Measurements from ENCODE around the gene RYR2. TPM values are rescaled to one million over a fixed set of nuclear protein-coding genes. Genes with fewer than 3 reads are reported as not detected.
A peak's percentile ranks its signal among the peaks of the same experiment; 100 is the strongest.

RYR2 gene
- total and polyA plus RNA-seq, 2 of the 8 experiments (the other 6 are each of a cell fraction or from before 2014, with no cell fraction given) = 1.3 to 4.4 TPM

GRCh38 chr1:237041795-237042525 is at the start of gene RYR2 (continued):
- TF ChIP-seq CHD1 (IDR thresholded peaks at IDR 0.05; ENCODE audit: low read depth, low read length) (no peak), POU5F1 (IDR thresholded peaks at IDR 0.05; ENCODE audit: low read depth, low read length) (no peak), TEAD4 (IDR thresholded peaks at IDR 0.05; ENCODE audit: low read depth, low read length) (peak; percentile 2; the same call in 1 of the 2 replicates), POLR2AphosphoS5 (IDR thresholded peaks at IDR 0.05; ENCODE audit: low read depth, low read length) (peak; percentile 74), SP1 (IDR thresholded peaks at IDR 0.05; ENCODE audit: low read depth, low read length) (0 out of 2 replicates have a peak, but pooled peaks have one; percentile 15), HDAC6 (IDR thresholded peaks at IDR 0.05; ENCODE audit: low read depth, low read length) (no peak), KDM5A (IDR thresholded peaks at IDR 0.05; ENCODE audit: low read length) (no peak), EZH2 (IDR thresholded peaks at IDR 0.05; ENCODE audit: low read depth, low read length, severe bottlenecking) (no peak), TBP (IDR thresholded peaks at IDR 0.05; ENCODE audit: low read depth, low read length) (peak; percentile 81), SIN3A (conservative IDR thresholded peaks at IDR 0.05 in 1 of 2, IDR thresholded peaks at IDR 0.05 in 1 of 2; ENCODE audit: low read depth in 1 of 2, low read length in 2 of 2) (peak; percentile 22 to 75; a peak in 1 of 4 replicates), NRF1 (IDR thresholded peaks at IDR 0.05; ENCODE audit: low read depth, low read length) (no peak), CEBPB (IDR thresholded peaks at IDR 0.05; ENCODE audit: low read depth, low read length) (peak; percentile 99), RXRA (IDR thresholded peaks at IDR 0.05; ENCODE audit: insufficient read depth, low read depth, low read length) (no peak), JUN (IDR thresholded peaks at IDR 0.05; ENCODE audit: low read depth, low read length) (no peak), SP2 (IDR thresholded peaks at IDR 0.05; ENCODE audit: low read length) (no peak), RBBP5 (IDR thresholded peaks at IDR 0.05; ENCODE audit: borderline replicate concordance, low read depth, low read length) (no peak), E2F6 (IDR thresholded peaks at IDR 0.05) (no peak), BRCA1 (IDR thresholded peaks at IDR 0.05; ENCODE audit: low read depth, low read length) (no peak), BCL11A (IDR thresholded peaks at IDR 0.05; ENCODE audit: low read depth in 2 of 2, low read length in 2 of 2) (no peak), ASH2L (IDR thresholded peaks at IDR 0.05; ENCODE audit: low read length) (no peak)
- TF ChIP-seq, protein P1, sequence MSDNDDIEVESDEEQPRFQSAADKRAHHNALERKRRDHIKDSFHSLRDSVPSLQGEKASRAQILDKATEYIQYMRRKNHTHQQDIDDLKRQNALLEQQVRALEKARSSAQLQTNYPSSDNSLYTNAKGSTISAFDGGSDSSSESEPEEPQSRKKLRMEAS (IDR thresholded peaks at IDR 0.05) = 0 out of 2 replicates have a peak, but pooled peaks have one; percentile 8
- TF ChIP-seq, protein P2, sequence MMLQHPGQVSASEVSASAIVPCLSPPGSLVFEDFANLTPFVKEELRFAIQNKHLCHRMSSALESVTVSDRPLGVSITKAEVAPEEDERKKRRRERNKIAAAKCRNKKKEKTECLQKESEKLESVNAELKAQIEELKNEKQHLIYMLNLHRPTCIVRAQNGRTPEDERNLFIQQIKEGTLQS (IDR thresholded peaks at IDR 0.05; ENCODE audit: insufficient read depth, low read depth, low read length) = no peak
